ENCODE data around the gene GRK3.

The GRK3 gene

DNA sequence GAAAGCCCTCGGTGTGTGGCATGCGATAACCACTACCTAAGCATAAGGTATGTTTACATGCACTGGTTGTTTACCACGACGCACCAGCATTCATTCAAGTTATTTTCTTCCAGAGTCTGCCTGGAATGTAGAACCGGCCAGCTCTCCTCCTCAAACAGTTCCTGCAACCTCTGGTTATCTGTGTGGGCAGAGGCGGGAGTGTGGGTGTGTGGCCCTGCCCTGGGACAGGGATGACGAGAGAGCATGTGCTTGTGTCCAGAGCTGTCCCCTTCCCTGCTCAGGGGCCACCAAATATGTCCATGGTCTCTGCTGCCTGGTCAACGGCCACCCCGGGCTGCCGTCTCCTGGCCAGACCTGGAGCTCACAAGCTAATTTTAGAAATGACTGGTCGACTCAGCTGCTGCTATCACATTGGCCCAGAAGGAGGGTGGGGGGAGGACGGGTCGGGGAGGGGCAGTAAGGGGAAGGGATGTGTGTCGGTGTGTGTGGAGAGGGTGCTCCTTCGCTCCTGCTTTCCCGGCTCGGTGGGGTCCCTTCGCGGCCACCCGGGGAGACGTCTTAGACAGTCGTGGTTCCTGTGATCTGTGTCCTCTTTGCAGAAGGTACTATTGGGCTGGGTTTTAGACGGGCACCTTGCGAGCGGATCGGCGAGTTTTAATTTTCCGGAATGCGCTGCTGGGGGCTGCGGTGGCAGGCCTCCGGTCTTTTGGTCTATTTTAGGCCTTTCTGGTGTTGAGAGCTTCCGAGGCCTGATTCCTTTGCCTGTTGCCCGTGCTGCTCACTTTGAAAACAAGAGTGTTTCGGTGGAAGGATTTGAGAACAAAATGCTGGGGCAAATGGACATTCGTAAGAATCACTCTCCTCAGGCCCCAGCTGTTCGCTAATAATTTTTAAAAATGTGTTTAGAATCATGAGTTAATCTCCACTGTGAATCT is 177.5 kb downstream of the GRK3 start, which contains the start of gene MYO18B:
Gene MYO18B (plus strand): TSS at position 497 of the 935 bp plus-strand sequence. CDS start 18,905 bp downstream, outside the sequence.
- DNase-seq, result no peak

DNA sequence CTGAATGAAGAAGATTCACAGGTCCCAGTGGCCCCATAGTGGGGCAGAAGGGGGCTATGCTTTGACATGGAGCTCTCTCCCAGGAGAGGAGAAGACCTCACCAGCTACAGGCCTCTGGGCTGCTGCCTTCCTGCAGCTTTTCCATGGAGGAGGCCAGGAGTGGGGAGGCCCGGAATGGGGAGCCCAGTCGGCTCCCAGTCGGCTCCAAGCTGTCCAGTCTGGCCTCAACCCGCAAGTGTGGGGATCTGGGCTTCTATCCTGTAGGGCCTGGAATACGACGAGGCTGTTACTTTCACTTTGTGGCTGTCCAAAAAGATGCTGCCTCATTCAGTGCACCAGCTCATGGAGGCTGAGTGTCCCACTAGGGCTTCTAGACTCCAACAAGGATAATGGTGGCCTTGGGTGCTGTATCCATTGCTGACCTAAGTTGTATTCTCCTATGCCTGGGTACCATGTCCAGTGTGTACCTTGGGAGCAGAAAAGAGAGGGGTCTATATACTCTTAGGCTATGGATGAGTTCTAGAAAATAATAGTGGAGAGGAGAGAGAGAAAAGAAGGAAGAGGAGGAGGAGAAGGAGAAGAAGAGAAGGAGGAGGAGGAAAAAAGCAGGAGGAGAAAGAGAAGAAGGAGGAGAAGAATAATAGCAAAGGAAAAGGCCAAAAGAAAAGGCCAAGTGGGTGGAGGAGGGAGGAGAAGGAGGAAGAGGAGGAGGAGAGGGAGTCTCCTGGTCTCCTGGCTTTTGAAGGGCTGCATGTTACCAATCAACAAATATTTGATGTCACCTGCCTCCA is 178.6 kb downstream of the GRK3 start:
- DNase-seq, result no peak

DNA sequence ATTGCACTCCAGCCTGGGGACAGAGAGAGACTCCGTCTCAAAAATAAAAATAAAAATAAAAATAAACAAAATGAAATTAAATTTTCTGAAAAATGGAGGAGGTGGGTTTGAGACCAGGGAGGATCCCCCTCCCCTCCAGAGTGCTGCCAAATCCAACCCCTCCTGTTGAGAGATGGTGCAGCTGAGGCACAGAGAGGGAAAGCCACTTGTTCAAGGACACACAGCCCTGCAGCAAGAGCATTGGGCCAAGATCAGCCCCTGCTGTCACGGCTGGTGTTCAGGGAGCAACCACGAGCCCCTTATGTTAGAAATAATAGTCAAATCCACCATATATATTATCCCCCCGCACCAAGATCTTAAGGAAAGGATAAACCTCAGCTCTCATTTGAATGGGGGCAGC is 180.2 kb downstream of the GRK3 start:
- no peak for DNase-seq

DNA sequence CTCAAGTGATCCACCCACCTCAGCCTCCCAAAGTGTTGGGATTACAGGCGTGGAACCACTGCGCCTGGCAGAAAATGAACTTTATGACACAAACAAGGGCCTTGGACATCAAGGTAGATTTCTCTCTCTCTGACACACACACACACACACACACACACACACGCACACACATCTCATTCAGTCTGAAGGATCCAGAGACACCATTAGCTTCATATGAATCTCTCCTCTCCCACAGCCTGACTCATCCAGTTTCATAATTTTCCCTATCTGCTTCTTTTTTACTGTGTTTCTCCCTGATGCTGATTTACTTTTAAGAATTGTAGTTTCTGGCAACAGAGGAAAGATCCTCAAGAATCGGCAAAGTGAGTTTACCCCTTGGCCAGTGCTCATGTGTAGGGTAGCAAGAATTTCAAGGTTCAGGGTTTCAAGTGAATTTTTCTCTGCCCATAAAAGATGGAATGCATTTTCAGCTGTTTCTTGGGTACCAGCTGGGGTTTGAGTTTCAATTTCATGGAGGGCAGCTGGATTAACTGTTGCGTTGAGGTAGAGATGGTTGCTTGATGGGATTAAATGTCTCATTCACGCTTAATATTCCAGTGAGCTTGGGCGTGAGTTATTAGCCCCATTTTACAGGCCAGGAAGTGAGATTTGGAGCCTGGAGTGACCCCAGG is 181.0 kb downstream of the GRK3 start:
- DNase-seq, result no peak

DNA sequence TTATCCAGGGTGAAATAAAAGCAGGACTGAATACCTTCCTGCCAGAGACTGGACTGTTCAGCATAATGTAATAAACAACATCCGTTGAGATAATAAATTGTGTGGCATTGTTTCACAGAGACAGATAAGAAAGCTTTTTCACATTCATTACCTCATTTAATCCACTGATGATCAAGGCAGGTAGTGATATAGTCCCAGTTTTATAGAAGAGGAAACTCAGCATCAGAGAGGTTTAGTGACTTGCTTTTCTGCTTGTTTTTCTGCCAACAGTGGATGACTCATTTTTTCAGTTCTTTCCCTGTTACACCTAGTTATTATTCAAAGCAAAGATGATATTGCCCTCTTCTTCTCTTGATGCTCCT is 181.5 kb downstream of the GRK3 start:
- DNase-seq, result no peak

DNA sequence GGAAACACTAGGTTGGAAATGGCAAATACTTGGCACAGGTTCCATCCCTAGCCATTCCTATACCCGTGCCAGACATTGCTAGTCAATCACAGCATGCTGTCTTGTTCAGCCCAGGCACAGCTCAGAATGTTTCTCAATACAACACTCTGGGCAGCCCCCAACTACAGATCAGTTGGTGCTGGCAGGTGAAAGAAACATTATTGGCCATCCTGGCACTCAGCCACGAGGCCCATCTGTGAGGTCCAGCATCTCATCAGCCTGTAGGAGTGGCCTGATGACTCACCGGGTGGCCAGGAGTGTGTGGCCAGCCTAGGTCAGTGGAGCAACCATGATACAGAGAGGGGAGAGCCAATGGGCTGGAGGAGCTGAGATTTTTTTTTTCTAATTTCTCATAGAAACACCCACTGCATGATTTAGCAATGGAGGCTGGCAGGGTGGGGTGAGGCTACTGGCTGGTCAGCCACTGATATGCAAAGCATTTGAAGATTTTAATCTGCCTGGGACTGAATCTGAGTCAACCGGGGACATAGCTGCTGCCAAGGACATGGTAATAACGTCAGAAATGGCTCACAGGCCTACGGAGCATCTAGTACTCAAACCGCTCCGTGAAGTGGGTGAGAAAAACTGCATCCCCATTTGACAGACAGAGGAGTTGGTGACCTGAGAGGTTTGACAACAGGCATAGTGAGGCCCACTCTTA is 182.9 kb downstream of the GRK3 start:
- DNase-seq, result no peak

DNA sequence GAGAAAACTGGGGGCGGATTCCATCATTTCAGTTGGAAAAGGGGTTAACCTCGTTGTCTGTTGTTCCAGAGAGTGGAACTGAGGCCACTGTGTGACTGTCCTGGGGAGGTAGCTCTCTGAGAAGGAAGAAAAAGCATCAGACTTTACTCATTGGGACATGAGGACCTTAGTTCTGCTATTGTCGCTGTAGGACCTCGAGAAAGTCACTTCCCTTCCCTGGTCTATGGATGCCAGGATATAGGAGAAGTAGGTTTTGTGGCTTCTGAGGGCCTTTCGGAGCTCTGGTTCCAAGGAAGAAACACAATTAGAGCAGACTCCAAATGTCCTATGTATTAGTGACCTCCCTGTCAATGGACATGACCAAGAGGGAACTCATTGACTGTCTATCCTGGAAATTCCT is 183.7 kb downstream of the GRK3 start:
- DNase-seq, result no peak

DNA sequence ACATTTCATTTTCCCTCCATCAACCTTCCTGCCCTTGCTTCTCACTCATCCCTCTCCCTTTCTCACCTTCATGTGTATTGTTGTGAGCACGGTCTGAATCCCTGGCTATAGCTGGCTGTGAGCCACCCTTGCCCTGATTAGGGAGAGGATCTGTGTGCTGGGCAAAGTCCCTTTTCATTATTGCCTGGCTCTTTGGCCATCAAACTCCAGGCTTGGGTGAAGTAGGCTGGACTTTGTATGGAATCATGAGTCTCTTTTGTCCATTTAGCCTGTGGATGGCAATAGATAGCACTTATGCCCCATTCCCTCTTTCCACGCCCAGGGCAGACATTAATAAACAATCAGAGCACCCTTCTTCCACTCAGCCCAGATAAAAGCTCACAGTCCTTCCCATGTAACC is 184.2 kb downstream of the GRK3 start:
- DNase-seq, result no peak

DNA sequence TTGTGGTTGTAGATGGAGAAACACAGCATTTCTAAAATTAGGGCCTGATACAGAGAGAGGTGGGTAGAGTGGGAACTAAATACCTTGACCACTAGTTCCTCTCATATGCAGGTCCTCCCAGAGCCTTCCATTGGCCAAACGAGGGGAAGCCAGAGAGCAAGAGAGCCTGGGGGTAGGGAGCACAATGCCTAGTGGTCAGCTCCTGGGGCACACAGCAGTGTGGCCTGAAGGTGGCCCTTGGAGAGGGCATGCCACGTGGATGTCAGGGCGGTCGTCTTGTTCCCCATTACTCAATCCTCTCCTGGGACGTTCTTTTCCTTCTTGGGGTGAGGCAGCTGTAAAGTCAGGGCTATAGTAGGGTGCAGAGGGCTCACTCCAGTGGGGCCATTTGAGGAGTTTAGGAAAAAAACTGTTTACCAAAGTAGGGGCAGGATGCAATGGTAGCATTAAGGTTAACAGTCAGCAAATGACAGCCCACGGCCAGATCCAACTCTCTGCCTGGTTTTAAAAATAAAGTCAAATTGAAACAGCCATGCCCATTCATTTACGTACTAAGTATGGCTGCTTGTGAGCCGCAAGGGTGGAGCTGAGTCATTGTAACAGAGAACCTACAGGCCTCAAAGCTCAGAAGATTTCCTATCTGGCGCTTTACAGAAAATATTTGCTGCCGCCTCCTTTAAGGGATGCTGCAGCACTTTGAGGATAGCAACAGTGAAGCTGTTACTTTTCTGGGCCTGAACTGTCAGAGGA is 185.1 kb downstream of the GRK3 start:
- DNase-seq, result no peak

DNA sequence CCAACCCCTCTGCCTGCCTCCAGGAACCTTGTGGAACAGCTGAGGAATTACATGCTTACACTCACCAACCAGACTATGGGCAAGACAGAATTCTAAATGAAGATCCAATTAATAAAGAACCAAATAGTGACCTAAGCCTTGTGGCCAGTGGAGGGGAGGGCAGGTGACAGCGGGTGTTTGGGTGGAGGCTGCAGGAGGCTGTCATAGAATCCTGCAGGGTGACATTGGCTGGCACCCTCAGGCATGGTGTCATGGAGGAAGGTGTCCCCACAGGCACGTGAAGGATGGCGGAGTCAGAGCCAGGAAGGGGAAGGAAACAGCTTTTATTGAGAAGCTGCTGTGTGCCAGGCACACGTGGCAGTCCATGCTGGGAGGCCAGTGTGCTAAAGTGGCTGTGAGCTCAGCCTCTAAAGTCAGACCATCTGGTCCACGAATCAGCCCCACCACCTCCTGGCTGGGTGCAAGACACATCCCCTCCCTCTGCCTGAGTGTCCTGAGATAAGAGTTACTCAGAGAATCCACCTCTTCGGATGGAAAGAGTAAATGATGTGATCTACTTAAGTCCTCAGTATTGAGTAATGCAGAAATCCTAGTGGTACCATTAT is 186.2 kb downstream of the GRK3 start:
- no peak for DNase-seq

DNA sequence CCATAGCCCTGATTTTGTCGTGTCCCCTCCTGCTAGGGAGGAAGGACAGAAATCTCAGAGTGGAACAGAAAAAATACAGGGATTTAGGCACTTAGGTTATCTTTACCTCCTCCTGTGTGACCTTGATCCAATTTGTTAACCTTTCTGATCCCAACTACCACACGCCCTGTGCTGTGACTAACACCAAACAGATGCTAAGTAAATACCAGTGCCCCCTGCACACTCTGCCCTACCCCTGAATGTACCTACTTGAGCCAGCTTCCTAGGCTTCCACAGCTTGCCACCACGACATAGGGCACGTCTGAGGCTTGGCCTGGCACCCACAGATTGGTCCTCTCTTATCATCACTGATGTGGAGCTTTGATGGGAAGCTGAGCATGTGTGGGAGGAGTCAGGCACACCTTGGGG is 186.7 kb downstream of the GRK3 start:
- no peak for DNase-seq

DNA sequence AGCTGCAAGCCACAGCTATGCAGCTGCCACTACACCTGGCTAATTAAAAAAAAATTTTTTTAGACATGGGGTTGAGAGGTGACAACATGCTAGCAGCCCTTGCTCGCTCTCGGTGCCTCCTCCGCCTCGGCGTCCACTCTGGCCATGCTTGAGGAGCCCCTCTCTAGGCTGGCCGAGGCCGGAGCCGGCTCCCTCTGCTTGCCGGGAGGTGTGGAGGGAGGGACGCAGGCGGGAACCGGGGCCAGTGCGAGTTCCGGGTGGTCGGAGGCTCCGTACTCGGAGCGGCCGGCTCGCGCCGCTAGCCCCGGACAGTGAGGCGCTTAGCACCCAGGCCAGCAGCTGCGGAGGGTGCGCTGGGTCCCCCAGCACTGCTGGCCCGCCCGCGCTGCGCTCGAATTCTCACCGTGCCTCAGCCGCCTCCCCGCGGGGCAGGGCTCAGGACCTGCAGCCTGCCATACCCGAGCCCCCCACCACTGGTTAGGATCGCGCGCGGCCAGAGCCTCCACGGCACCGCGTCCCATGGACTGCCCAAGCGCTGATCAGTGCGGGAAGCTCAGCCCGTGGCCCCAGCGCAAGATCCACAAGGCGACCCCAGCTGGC is 188.2 kb downstream of the GRK3 start:
- DNase-seq, result no peak

DNA sequence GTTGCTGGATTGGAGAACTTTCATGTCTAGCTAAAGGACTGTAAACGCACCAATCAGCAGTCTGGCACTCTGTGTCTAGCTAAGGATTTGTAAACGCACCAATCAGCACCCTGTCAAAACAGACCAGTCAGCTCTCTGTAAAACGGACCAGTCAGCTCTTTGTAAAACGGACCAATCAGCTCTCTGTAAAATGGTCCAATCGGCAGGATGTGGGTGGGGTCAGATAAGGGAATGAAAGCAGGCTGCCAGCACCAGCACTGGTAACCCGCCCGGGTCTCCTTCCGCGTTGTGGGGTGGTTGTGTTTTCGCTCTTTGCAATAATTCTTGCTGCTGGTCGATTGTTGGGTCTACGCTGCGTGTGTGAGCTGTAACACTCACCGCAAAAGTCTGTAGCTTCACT is 188.8 kb downstream of the GRK3 start:
- no peak for DNase-seq

DNA sequence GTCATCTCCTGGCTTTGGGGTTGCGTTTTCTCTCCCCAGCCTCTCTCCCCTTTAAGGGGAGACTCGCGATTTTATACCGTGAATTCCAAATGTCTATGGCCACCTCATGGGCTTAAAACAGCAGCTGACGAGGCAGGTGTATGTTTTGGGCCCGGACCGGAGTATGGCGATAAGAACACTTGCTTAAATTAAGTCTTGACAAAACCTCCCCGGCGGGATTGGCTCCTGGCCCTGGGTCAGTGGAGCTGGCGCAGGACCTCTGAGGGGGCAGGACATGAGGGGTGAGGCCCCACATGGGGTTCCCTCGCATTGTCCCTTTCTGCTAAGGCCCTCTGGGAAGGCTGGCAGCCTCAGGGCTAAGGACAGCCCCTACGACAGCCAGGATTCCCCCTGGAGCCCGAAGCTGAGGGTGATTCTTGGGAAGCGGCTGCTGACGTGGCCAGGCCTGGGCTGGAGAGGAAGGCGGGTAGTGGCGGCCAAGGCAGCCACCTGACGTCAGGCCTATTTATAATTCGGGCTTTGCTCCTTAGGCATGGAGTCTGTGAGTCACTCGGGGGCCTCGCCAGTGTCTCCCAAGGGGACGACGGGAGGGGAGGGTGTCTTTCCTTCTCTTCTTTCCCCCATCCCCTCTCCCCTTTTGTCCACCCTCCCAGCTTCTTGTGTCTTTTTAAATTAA is 190.2 kb downstream of the GRK3 start:
- DNase-seq, result no peak

DNA sequence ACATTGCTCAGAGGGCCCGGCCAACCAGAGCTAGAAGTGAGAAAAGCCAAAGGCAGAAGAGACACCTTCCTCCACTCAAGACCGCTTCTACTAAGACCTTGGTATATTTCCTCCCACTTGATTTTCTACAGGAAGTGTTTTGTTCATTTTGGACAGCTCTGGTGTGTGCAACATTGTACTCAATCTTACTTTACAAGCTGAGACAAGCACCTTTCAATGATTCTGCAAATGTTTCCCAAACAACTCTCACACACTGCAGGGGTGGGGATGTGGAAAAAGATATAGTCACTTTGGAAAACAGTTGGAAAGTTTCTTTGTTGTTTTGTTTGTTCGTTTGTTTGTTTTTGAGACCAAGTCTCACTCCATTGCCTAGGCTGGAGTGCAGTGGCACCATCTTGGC is 193.2 kb downstream of the GRK3 start:
- DNase-seq, result no peak

DNA sequence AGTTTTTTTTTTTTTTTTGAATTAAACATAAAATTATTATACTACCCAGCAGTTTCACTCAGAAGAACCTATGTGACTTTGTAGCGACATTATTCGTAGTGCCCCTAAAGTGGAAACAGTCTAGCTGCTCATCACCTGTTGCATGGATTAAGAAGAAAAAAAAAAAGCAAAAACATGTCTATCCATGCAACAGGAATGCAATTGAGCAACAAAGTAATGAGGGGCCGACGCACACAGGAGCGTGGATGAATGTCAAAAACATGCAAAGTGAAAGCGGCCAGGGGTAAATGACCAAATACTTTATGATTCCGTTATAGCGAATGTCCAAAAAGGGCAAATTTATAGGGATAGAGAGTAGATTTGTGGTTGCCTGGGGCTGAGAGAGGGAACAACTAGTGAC is 193.8 kb downstream of the GRK3 start:
- DNase-seq, result no peak

DNA sequence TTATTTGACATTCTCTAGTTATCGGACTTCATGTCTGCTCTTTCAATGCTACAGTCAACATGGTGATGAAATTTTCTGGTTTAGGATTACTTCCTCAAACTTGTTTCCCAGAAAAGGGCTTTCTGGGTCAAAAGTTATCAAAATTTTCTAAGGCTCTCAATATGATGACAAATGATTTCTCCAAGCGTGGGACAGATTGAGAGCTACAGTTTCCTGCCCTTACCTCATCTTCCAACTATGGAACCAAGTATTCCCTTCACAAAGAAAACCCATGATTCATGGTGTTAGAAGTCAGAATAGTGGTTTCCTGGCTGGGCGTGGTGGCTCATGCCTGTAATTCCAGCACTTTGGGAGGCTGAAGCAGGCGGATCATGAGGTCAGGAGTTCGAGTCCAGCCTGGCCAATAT is 195.4 kb downstream of the GRK3 start:
- DNase-seq, result no peak

DNA sequence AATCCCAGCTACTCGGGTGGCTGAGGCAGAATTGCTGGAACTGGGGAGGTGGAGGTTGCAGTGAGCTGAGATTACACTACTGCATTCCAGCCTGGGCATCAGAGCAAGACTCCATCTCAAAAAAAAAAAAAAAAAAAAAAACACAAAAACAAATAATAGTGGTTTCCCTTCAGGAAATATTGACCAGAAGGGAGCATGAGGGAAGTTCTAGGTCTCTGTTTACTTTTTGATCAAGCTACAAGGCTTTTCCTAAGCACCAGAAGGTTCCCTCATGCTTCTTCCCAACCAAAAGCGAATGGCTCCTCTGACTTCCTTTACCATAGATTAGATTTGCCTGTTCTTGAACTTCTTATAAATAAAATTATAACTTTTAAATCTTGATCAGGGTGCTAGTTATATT is 195.8 kb downstream of the GRK3 start:
- DNase-seq, result no peak

DNA sequence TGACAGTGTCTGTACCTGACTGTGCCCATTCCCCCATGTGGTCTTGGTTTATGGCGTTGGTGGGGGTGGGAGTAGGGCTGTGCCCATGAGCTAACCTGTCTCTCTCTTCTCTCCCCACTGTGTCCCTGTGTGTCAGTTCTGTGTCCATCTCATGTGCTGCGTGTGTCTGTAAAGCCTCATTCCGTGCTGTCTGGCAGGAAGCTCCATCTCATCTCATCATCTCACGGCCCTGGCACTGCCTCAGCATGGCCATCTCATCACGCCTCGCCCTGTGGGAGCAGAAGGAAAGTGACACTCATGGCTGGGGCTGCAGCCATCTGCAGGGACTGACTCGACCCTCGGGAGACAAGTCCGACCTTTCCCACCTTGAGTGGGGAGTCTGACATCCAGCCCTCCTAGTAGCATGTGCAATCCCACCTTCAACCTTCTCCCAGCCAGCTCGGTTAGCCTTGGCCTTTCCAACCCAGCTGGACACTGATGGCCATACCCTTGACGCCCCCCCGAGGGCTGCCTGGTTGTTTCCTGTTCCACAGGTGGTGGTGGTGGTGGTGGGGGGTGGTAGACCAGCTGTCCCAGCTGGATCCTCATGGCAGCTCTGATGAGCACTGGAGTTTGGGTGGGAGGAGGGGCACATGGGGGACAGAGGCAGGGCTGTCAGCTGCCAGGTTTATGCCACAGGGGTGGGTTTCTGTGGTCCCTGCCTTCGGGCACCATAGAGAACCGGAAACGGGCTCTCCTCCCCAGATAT is 196.5 kb downstream of the GRK3 start:
- no peak for DNase-seq

DNA sequence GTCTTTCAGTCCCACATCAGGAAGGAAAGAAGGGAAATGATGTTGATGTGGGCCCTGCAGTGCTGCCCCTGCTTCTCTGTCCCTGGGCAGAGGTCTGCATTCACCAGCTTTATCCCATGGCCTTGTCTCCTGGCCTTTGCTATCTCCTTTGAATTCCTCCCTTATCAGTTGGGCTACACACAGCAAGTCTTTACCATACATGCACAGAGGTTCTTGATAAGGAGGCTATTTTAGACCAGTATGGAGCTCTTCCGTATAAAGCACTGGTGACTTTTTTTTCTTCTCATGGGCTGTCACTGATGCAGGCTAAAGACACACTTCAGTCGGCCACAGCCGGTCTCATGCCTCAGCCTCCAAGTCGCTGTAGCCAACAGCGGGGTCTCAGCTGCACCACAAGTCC is 197.7 kb downstream of the GRK3 start:
- DNase-seq, result no peak
